Measurements from ENCODE around the gene BSN. TPM values are rescaled to one million over a fixed set of nuclear protein-coding genes. Genes with fewer than 3 reads are reported as not detected.

The BSN gene
- total RNA-seq, 1 donor from 2014 or later, result 46.9 TPM

GRCh38 chr3:49718858-49719213 lies 164.6 kb downstream of the BSN start:
- Mint-ChIP-seq H3K4me1 (ENCODE audit: low read depth, unreplicated experiment) (peaks cover 9% of the 10 kb centered on the region), H3K9me3 (ENCODE audit: unreplicated experiment) (peaks cover 18% of the 10 kb centered on the region), H3K27me3 (ENCODE audit: unreplicated experiment) (peaks cover 20% of the 10 kb centered on the region), H3K36me3 (ENCODE audit: unreplicated experiment) (no peaks in the 10 kb centered on the region), H3K4me3 (ENCODE audit: unreplicated experiment) (peak overlapping the region; percentile 87), H3K27ac (ENCODE audit: unreplicated experiment) (peak overlapping the region; percentile 92)
- DNase-seq, result peak; percentile 49
- TF ChIP-seq, protein P1, sequence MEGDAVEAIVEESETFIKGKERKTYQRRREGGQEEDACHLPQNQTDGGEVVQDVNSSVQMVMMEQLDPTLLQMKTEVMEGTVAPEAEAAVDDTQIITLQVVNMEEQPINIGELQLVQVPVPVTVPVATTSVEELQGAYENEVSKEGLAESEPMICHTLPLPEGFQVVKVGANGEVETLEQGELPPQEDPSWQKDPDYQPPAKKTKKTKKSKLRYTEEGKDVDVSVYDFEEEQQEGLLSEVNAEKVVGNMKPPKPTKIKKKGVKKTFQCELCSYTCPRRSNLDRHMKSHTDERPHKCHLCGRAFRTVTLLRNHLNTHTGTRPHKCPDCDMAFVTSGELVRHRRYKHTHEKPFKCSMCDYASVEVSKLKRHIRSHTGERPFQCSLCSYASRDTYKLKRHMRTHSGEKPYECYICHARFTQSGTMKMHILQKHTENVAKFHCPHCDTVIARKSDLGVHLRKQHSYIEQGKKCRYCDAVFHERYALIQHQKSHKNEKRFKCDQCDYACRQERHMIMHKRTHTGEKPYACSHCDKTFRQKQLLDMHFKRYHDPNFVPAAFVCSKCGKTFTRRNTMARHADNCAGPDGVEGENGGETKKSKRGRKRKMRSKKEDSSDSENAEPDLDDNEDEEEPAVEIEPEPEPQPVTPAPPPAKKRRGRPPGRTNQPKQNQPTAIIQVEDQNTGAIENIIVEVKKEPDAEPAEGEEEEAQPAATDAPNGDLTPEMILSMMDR (IDR thresholded peaks at IDR 0.05; ENCODE audit: partially characterized antibody, unreplicated experiment), result no peak

GRCh38 chr3:49719214-49719884 lies 165.1 kb downstream of the BSN start, which contains the start of gene AMIGO3:
Gene AMIGO3 (minus strand): TSS chr3:49719684. CDS start chr3:49719465, 219 bp downstream.
- Mint-ChIP-seq H3K27me3 (ENCODE audit: unreplicated experiment) (peaks cover 20% of the 10 kb centered on the region), H3K9me3 (ENCODE audit: unreplicated experiment) (peaks cover 18% of the 10 kb centered on the region), H3K36me3 (ENCODE audit: unreplicated experiment) (no peaks in the 10 kb centered on the region), H3K4me3 (ENCODE audit: unreplicated experiment) (peak within 1 kb of the TSS; percentile 87), H3K4me1 (ENCODE audit: low read depth, unreplicated experiment) (peaks cover 7% of the 10 kb centered on the region), H3K27ac (ENCODE audit: unreplicated experiment) (peak within 1 kb of the TSS; percentile 92)
- TF ChIP-seq, protein P1 (IDR thresholded peaks at IDR 0.05; ENCODE audit: partially characterized antibody, unreplicated experiment), result peak; percentile 71
- DNase-seq, result peak; percentile 97

Other genes starting within 250 kb of the BSN start
- gene USP4, start 214.4 kb upstream of the BSN start, total RNA-seq (ENCODE audit: unreplicated experiment), result 70.0 TPM
- 239 TPM for gene GPX1, start 196.1 kb upstream of the BSN start, total RNA-seq (ENCODE audit: unreplicated experiment)
- 262 TPM for gene RHOA, start 142.5 kb upstream of the BSN start, total RNA-seq (ENCODE audit: unreplicated experiment)
- gene TCTA, start 142.1 kb upstream of the BSN start, total RNA-seq (ENCODE audit: unreplicated experiment), result 27.7 TPM
- 12.4 TPM for gene AMT, start 132.0 kb upstream of the BSN start, total RNA-seq (ENCODE audit: unreplicated experiment)
- gene NICN1, start 125.2 kb upstream of the BSN start, total RNA-seq (ENCODE audit: unreplicated experiment), result 38.7 TPM
- 46.8 TPM for gene DAG1, start 84.2 kb upstream of the BSN start, total RNA-seq (ENCODE audit: unreplicated experiment)
- gene APEH, start 119.9 kb downstream of the BSN start, total RNA-seq (ENCODE audit: unreplicated experiment), result 119 TPM
- 23.4 TPM for gene MST1, start 135.0 kb downstream of the BSN start, total RNA-seq (ENCODE audit: unreplicated experiment)
- 56.6 TPM for gene RNF123, start 135.1 kb downstream of the BSN start, total RNA-seq (ENCODE audit: unreplicated experiment)
- gene AMIGO3, start 165.2 kb downstream of the BSN start, total RNA-seq (ENCODE audit: unreplicated experiment), result 1.4 TPM
- gene GMPPB, start 169.5 kb downstream of the BSN start, total RNA-seq (ENCODE audit: unreplicated experiment), result 21.2 TPM
- 44.6 TPM for gene IP6K1, start 232.1 kb downstream of the BSN start, total RNA-seq (ENCODE audit: unreplicated experiment)
- not detected for gene CDHR4, start 245.4 kb downstream of the BSN start, total RNA-seq (ENCODE audit: unreplicated experiment)
- 4.2 TPM for gene INKA1, start 248.8 kb downstream of the BSN start, total RNA-seq (ENCODE audit: unreplicated experiment)

All from glutamatergic neuron (in vitro differentiated cells).